Fibroblast of the conjunctiva (primary cell): ENCODE results near the gene USP47.
"Not testable (repeated sequence)": the region's sequence is repeated elsewhere in the genome, so short reads cannot be mapped to it uniquely, and the experiment has no call there.

Experiments
- DNase-seq: peaks from one replicate; pipeline ENCODE4 v3.0.0-alpha.2; 2010; ENCODE audit warnings: low read depth

USP47 gene

DNA sequence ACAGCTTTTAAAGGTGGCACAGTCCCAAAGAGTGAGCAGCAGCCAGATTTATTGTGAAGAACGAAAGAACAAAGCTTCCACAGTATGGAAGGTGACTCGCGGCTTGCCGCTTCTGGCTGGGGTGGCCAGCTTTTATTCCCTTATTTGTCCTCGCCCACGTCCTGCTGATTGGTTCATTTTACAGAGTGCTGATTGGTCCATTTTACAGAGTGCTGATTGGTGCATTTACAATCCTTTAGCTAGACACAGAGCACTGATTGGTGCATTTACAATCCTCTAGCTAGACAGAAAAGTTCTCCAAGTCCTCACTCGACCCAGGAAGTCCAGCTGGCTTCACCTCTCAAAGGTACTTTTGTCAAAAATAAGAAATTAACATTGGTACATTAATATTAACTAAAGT is 10.4 kb upstream of the USP47 start:
- not testable (repeated sequence) for DNase-seq

DNA sequence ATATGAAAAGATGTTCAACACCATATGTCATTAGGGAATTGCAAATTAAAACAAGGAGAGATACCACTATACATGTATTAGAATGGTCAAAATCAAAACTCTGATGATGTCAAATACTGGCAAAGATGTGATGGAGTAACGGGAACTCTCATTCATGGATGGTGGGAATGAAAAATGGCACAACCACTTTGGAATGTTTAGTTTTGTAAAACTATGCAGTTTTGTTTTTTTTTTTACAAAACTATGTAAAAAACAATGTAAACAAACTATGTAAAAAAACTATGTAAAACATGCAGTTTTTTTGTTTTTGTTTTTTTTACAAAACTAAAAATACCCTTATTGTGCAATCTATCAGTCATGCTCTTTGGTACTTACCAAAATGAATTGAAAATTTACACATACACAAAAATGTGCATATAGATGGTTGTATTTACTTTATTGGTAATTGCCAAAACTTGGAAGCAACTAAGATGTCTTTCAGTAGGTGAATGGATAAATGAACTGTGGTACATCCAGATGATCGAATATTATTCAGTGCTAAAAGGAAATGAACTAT is 5.0 kb upstream of the USP47 start:
- no peak for DNase-seq

GRCh38 chr11:11839718-11840117 is 2.1 kb upstream of the USP47 start:
- DNase-seq: no peak

DNA sequence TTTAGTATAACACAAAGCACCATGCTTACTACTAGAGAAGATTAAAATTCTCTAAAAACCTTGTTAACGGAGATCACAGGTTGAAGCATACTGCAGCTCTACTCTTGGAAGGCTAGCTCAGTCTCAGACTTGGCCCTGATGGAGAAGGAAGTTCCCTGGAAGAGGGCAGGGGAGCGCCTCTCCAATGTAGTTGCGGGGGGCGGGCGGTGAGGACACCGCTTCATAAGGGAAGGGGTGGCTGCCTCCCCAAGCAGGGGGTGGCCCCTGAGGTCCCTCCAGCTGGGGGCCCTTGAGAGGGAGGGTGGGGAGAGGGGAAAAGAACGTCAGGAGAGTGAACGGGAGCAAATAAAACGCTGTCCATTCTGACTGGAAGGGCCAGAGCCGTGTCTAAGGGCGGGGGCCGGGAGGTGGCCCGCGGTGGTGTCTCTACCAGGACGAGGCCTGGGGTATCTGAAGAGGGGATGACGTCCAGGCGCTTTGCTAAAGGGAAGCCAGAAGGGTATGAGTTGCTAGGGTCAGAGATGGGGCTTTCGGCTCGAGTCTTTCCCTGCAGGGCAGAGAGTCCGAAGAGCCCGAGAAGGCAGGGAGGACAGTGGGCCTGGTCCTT is 553 bp upstream of the USP47 start:
- DNase-seq: peak; percentile 6

- DNase-seq: peak; percentile 82
Observed at GRCh38 chr11:11842421-11843008, 743 bp downstream of the USP47 start.

GRCh38 chr11:11843211-11843621 is 1.4 kb downstream of the USP47 start:
- peak; percentile 9 for DNase-seq

DNA sequence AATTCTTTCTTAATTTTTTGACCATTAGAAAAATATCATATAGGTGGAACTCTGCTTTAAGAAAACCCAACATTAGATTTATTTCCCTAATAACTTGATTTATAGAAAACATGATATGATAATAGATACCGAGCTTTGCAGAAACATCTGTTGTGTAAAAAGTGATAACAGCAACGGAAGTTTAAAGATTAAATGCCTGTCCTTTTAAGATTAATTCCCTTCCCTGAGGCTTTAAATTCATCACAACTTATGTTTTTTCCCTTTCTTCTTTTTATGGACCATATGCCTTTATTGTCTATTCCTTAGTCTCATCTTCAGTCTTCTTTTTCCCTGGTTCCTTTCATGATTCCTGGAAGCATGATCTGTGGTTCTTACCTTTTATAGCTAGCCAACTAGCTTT is 1.9 kb downstream of the USP47 start:
- no peak for DNase-seq

DNA sequence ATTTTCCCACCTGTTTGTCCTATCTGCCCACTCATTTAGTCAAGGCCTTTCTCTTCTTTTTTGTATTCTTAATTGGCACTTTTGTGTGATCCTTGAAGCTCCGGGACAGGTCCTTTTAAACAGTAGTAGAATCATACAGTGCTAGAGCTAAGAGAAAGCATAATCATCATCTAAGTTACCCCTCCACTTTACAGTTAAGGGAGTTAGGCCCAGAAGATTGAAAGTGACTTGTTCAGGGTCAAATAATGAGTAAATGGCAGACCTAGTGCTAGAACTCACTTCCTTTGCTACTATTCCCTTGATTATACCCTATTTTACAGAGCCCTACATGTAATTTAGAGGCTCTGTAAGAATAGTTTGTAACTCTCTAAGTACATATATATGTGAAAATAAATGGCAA is 2.5 kb downstream of the USP47 start:
- no peak for DNase-seq

- no peak for DNase-seq
Observed at GRCh38 chr11:11845071-11845470, 3.3 kb downstream of the USP47 start.

DNA sequence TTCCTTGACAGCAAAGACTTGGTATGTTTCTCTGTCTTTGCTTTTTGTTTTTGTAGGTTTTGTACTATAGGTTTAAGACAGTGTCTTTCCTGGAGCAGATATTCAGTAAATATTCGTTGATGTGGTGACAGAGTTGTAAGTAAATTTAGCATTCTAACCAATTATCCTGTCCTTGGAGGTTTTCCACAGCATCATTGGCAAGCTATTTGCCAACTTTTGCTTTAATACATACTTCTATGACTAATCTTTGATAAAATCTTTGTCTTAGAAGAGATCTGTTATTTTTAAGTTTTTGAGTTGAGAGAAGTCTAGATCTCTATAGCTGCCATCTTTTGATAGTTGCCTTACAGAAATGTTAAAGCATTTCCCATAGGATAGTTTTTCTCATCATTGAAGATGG is 3.8 kb downstream of the USP47 start:
- no peak for DNase-seq

- no peak for DNase-seq
Observed at GRCh38 chr11:11847082-11847481, 5.3 kb downstream of the USP47 start.

GRCh38 chr11:11848891-11849746 is 7.3 kb downstream of the USP47 start:
- DNase-seq: peak; percentile 64

GRCh38 chr11:11850668-11851067 is 8.9 kb downstream of the USP47 start:
- no peak for DNase-seq

DNA sequence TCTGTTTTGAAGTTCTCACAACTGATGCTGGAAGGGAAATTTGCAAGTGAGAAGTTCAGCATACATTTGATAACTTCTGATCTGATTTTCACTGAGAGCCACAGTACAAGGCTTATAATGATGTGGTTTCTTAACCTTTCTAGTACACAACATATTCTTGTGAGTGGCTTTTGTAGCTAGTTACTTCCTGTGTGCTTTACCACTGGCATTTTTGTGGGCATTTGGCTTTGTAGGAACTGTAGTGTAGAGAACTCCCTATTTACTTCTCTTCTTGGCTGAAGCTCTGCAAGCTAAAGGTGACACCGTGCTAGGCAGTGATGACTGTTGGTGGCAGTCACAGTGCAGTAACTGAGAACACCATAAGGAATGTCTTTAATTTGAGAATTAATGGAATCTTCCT is 14.9 kb downstream of the USP47 start:
- no peak for DNase-seq

DNA sequence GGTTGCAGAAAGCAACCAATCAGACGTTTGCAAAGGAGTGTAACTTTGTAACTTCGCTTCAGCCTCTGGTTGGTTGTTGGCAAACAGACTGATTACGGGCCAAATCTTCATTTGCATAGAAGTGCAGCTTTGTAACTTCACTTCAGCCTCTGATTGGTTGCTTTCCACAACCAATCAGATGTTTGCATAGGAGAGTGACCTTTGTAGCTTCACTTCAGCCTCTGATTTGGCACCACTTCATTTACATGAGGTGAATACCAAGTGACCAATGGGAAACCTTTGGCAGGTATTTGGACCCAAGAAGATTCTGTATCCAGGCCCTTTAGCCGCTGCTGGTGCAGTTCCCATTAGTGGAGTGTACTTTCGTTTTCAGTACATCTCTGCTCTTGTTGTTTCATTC is 16.0 kb downstream of the USP47 start:
- DNase-seq: no peak

GRCh38 chr11:11858676-11859075 is 16.9 kb downstream of the USP47 start:
- no peak for DNase-seq

- no peak for DNase-seq
Observed at GRCh38 chr11:11860103-11860979, 18.6 kb downstream of the USP47 start.

- no peak for DNase-seq
Observed at GRCh38 chr11:11862999-11863398, 21.2 kb downstream of the USP47 start.

DNA sequence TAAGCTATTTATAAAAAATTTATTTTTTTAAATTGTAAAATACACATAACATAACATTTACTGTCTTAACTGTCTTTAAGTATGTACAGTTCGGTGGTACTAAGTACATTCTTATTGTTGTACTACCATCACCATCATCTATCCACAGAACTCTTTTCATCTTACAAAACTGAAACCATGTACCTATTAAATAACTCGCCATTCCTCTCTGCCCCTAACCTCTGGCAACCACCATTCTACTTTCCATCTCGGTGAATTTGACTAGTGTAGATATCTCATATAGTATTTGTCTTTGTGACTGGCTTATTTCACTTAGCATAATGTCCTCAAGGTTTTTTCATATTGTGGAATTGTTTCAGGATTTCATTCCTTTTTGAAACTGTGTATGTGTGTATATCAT is 22.6 kb downstream of the USP47 start:
- DNase-seq: no peak

DNA sequence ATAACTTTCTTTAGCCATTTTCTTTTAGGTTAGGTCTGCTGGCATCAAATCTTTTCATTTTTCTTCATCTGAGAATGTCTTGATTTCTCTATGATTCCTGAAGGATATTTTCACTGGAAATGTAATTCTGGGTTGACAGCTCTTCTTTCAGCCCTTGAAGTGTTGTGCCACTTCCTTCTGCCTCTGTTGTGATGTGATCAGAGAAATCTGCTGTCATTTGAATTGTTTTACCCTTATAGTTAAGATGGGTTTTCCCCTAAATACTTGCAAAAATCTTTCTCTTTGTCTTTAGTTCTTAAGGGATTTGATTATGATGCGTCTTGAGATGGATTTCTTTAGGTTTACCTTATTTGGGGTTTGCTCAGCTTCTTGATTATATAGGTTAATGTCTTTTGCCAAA is 23.0 kb downstream of the USP47 start:
- no peak for DNase-seq

- no peak for DNase-seq
Observed at GRCh38 chr11:11865449-11865848, 23.7 kb downstream of the USP47 start.

DNA sequence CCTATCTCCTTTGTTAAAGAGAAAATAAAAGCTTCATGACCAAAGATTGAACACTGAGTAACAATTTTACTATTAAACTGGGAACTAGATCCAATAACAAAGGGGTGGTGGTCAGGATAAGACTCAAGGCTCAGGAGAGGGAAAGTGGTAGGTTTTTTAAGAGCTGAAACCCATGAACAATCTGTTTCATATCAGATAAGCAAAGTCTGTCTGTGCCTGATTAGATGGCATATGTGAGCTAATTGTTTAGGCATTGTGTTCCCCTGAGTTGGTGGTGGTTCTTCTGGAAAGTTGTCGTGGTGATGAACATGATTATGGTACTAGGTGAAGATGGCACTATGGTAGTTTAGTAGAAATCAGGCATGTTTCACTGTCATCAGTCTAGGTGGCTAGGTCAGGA is 24.4 kb downstream of the USP47 start:
- DNase-seq: no peak
